IMR-90 (cell line): ENCODE measurements around the gene NPHS1. TPM values are rescaled to one million over a fixed set of nuclear protein-coding genes. Genes with fewer than 3 reads are reported as not detected.

Experiments used
- ATAC-seq: fragments of 200-7000 bp; cut with Tn5 transposase; 2 replicates; pipeline ENCODE4 v1.9.1; 2020; ENCODE audit warnings: low read depth, mild to moderate bottlenecking, moderate library complexity
- BruUV-seq: library from RNA; stranded (reverse); fragments of 400-500 nt; replicated peaks from 2 replicates; lab custom pipeline; 2021; lab: Mats Ljungman, UMichigan
- CTCF ChIA-PET: fragments of 300-600 bp; formaldehyde crosslinking; extraction: SDS; loops from one replicate; lab custom pipeline; 2021; ENCODE audit warnings: antibody characterized with exemption; lab: Yijun Ruan, JAX
- POLR2A ChIA-PET: fragments of 300-600 bp; sonication (Branson Sonifier 250); formaldehyde crosslinking; loops from one replicate; lab custom pipeline; 2022; ENCODE audit warnings: antibody characterized with exemption; ENCODE audit not compliant: unreplicated experiment; lab: Charles Lee
- DNase-seq: peaks from one replicate; pipeline ENCODE4 v3.0.0; 2013
- H2AFZ ChIP-seq: replicated peaks from 2 replicates; pipeline ENCODE3; 2013; ENCODE audit warnings: low read length, mild to moderate bottlenecking; ENCODE audit not compliant: poor library complexity
- H2AK5ac ChIP-seq: 2 replicates; pipeline ENCODE4 v1.6.1; 2013; ENCODE audit warnings: low read depth, low read length, inconsistent platforms
- H2AK9ac ChIP-seq: replicated peaks from 2 replicates; pipeline ENCODE3; 2013; ENCODE audit warnings: mild to moderate bottlenecking, low read depth, low read length, moderate library complexity; ENCODE audit not compliant: poor library complexity
- H2BK120ac ChIP-seq: 2 replicates; pipeline ENCODE4 v1.6.1; 2013; ENCODE audit warnings: low read depth, low read length, inconsistent platforms
- H2BK15ac ChIP-seq: 3 replicates; pipeline ENCODE4 v1.6.1; 2013; ENCODE audit warnings: low read depth, low read length, inconsistent platforms
- H2BK20ac ChIP-seq: 2 replicates; pipeline ENCODE4 v1.6.1; 2013; ENCODE audit warnings: low read depth, mild to moderate bottlenecking, inconsistent platforms, low read length, moderate library complexity
- H2BK5ac ChIP-seq: 2 replicates; pipeline ENCODE4 v1.6.1; 2013; ENCODE audit warnings: mild to moderate bottlenecking, low read depth, low read length, inconsistent platforms; ENCODE audit not compliant: poor library complexity, severe bottlenecking
- H3K14ac ChIP-seq: replicated peaks from 2 replicates; pipeline ENCODE4 v1.6.1; 2013; ENCODE audit warnings: low read depth, low read length, inconsistent platforms
- H3K18ac ChIP-seq: 2 replicates; pipeline ENCODE4 v1.6.1; 2013; ENCODE audit warnings: low read depth, low read length, control low read depth
- H3K23ac ChIP-seq: 2 replicates; pipeline ENCODE4 v1.6.1; 2013; ENCODE audit warnings: low read depth, low read length, inconsistent platforms
- H3K27ac ChIP-seq: 2 replicates; pipeline ENCODE4 v1.5.1; 2013; ENCODE audit warnings: mild to moderate bottlenecking, control low read depth, low read length; ENCODE audit not compliant: insufficient read depth
- H3K27me3 ChIP-seq: 2 replicates; pipeline ENCODE4 v1.6.1; 2013; ENCODE audit warnings: low read length; ENCODE audit not compliant: control insufficient read depth, insufficient read depth
- H3K36me3 ChIP-seq: 2 replicates; pipeline ENCODE4 v1.6.1; 2013; ENCODE audit warnings: low read length, mixed read lengths; ENCODE audit not compliant: control insufficient read depth, insufficient read depth
- H3K4ac ChIP-seq: 2 replicates; pipeline ENCODE4 v1.6.1; 2013; ENCODE audit warnings: low read depth, low read length, inconsistent platforms
- H3K4me1 ChIP-seq: 2 replicates; pipeline ENCODE4 v1.6.1; 2013; ENCODE audit warnings: low read length, mixed read lengths; ENCODE audit not compliant: control insufficient read depth, insufficient read depth
- H3K4me2 ChIP-seq: 2 replicates; pipeline ENCODE4 v1.6.1; 2013; ENCODE audit warnings: low read depth, mild to moderate bottlenecking, control low read depth, low read length, moderate library complexity
- H3K4me3 ChIP-seq: 2 replicates; pipeline ENCODE4 v1.5.1; 2013; ENCODE audit warnings: low read depth, mild to moderate bottlenecking, control low read depth, low read length, moderate library complexity; ENCODE audit not compliant: insufficient read depth
- H3K56ac ChIP-seq: 2 replicates; pipeline ENCODE4 v1.6.1; 2013; ENCODE audit warnings: low read length, inconsistent platforms; ENCODE audit not compliant: insufficient read depth; ENCODE audit errors: extremely low read depth
- H3K79me1 ChIP-seq, 2 experiments: 2 replicates each; pipeline ENCODE4 v1.6.1; 2013; ENCODE audit warnings: low read length in 2 of 2, inconsistent platforms in 1 of 2, low read depth in 1 of 2
- H3K9ac ChIP-seq: 2 replicates; pipeline ENCODE4 v1.6.1; 2013; ENCODE audit warnings: low read depth, low read length, control low read depth
- H3K9me1 ChIP-seq: 2 replicates; pipeline ENCODE4 v1.6.1; 2013; ENCODE audit warnings: low read length, inconsistent platforms; ENCODE audit not compliant: insufficient read depth
- H3K9me3 ChIP-seq: 2 replicates; pipeline ENCODE4 v1.6.1; 2013; ENCODE audit warnings: low read length; ENCODE audit not compliant: control insufficient read depth, insufficient read depth
- H4K20me1 ChIP-seq: 2 replicates; pipeline ENCODE4 v1.6.1; 2013; ENCODE audit warnings: low read length, inconsistent platforms; ENCODE audit not compliant: insufficient read depth
- H4K5ac ChIP-seq: 2 replicates; pipeline ENCODE4 v1.6.1; 2013; ENCODE audit warnings: mild to moderate bottlenecking, low read depth, low read length, control low read depth
- H4K8ac ChIP-seq, 2 experiments: 2 replicates each; pipeline ENCODE4 v1.6.1; 2013; ENCODE audit warnings: low read depth in 2 of 2, low read length in 2 of 2, control low read depth in 1 of 2, inconsistent platforms in 1 of 2
- H4K91ac ChIP-seq: 2 replicates; pipeline ENCODE4 v1.6.1; 2013; ENCODE audit warnings: low read depth, low read length, inconsistent platforms; ENCODE audit not compliant: insufficient read depth
- CEBPB ChIP-seq: IDR thresholded peaks from 2 replicates; pipeline ENCODE4 v1.6.1; 2012; ENCODE audit warnings: low read depth, low read length, improper control_type of control experiment
- CHD1 ChIP-seq: IDR thresholded peaks from 2 replicates; pipeline ENCODE4 v1.6.1; 2012; ENCODE audit warnings: low read depth, low read length, improper control_type of control experiment
- CTCF ChIP-seq: conservative IDR thresholded peaks from 2 replicates; pipeline ENCODE4 v1.5.1; 2012; ENCODE audit warnings: mild to moderate bottlenecking, low read depth, low read length, improper control_type of control experiment
- ELK1 ChIP-seq: fragments of 150-350 bp; IDR thresholded peaks from 2 replicates; pipeline ENCODE4 v1.6.1; 2016; ENCODE audit warnings: low read depth, mild to moderate bottlenecking, low read length, moderate library complexity, borderline replicate concordance
- FOS ChIP-seq: fragments of 150-350 bp; IDR thresholded peaks from 2 replicates; pipeline ENCODE4 v1.6.1; 2016; ENCODE audit warnings: low read depth, low read length
- MAFK ChIP-seq: IDR thresholded peaks from 2 replicates; pipeline ENCODE4 v1.6.1; 2012; ENCODE audit warnings: low read depth, low read length, improper control_type of control experiment
- MAZ ChIP-seq: IDR thresholded peaks from 2 replicates; pipeline ENCODE4 v1.6.1; 2012; ENCODE audit warnings: low read depth, mild to moderate bottlenecking, low read length, improper control_type of control experiment, moderate library complexity, borderline replicate concordance
- MXI1 ChIP-seq: IDR thresholded peaks from 2 replicates; pipeline ENCODE4 v1.6.1; 2012; ENCODE audit warnings: low read depth, mild to moderate bottlenecking, low read length, moderate library complexity, borderline replicate concordance
- NFE2L2 ChIP-seq: fragments of 150-350 bp; IDR thresholded peaks from 2 replicates; pipeline ENCODE4 v1.6.1; 2016; ENCODE audit warnings: low read depth, mild to moderate bottlenecking, low read length
- POLR2A ChIP-seq: IDR thresholded peaks from 2 replicates; pipeline ENCODE4 v1.6.1; 2012; ENCODE audit warnings: mild to moderate bottlenecking, low read depth, low read length
- RAD21 ChIP-seq: IDR thresholded peaks from 2 replicates; pipeline ENCODE4 v1.6.1; 2012; ENCODE audit warnings: low read length, improper control_type of control experiment
- RCOR1 ChIP-seq: IDR thresholded peaks from 2 replicates; pipeline ENCODE4 v1.6.1; 2012; ENCODE audit warnings: mild to moderate bottlenecking, low read length, improper control_type of control experiment; ENCODE audit not compliant: insufficient replicate concordance
- RFX5 ChIP-seq: IDR thresholded peaks from 2 replicates; pipeline ENCODE4 v1.8.0; 2012; ENCODE audit warnings: low read depth, mild to moderate bottlenecking, low read length, moderate library complexity
- SMC3 ChIP-seq: fragments of 150-350 bp; IDR thresholded peaks from 2 replicates; pipeline ENCODE4 v1.6.1; 2016; ENCODE audit warnings: low read depth, mild to moderate bottlenecking, antibody characterized with exemption, low read length, moderate library complexity
- USF2 ChIP-seq: fragments of 150-350 bp; IDR thresholded peaks from 2 replicates; pipeline ENCODE4 v1.6.1; 2017; ENCODE audit warnings: mild to moderate bottlenecking, antibody characterized with exemption, low read length, low read depth
- WGBS, 2 experiments: methylation state at CpG; one replicate each; pipeline versions ENCODE4 v1.1.5 to v1.1.7; 2013; ENCODE audit warnings: missing lambda C conversion rate in 2 of 2; ENCODE audit not compliant: insufficient read length in 1 of 2; ENCODE audit errors: extremely low coverage in 2 of 2; 5-methylcytosine and 5-hydroxymethylcytosine counted together
- dilution Hi-C: fragments of 300-500 bp; cut with HindIII; formaldehyde crosslinking; loops from one replicate; pipeline ENCODE4 v1.14.3; 2018; ENCODE audit warnings: low sequenced_read_pairs; ENCODE audit not compliant: unreplicated experiment
- in situ Hi-C: fragments of 300-500 bp; cut with MboI; formaldehyde crosslinking; loops from 3 replicates; pipeline ENCODE4 v1.14.3; 2019; ENCODE audit warnings: low sequenced_read_pairs, inconsistent platforms, mixed read lengths
- intact Hi-C: fragments of 100-400 bp; cut with micrococcal nuclease; formaldehyde crosslinking; loops from 2 replicates; pipeline ENCODE4 v1.10.0; 2022
- polyA plus RNA-seq, 3 experiments: library from polyadenylated mRNA; depleted of rRNA; stranded (reverse); fragments of >200 nt; gene quantifications; 2 replicates each; pipeline ENCODE4 v1.2.3, GENCODE V29; 2012; ENCODE audit warnings: low replicate concordance in 1 of 3
- total RNA-seq: library from RNA; depleted of rRNA; stranded (reverse); fragments of >200 nt; gene quantifications from 2 replicates; pipeline ENCODE4 v1.2.3, GENCODE V29; 2012

Gene NPHS1
- total and polyA plus RNA-seq, 2 of the 4 experiments (the other 2 are of a cell fraction), result not detected

- Histone ChIP-seq H2AK9ac (no peak overlapping the region), H2AFZ (no peak overlapping the region), H3K9me3 (no peaks in the 10 kb centered on the region), H2BK120ac (no peak overlapping the region), H3K14ac (no peak overlapping the region), H3K23ac (no peak overlapping the region), H2AK5ac (no peak overlapping the region), H3K56ac (no peak overlapping the region), H3K36me3 (no peaks in the 10 kb centered on the region), H4K20me1 (no peaks in the 10 kb centered on the region), H3K27me3 (peaks cover 30% of the 10 kb centered on the region), H3K4ac (no peak overlapping the region), H2BK5ac (no peak overlapping the region), H2BK15ac (no peak overlapping the region), H3K79me1 (no peaks in the 10 kb centered on the region), H3K4me3 (no peak overlapping the region), H4K8ac (no peak overlapping the region), H4K5ac (no peak overlapping the region), H4K91ac (no peak overlapping the region), H3K9ac (no peak overlapping the region), H3K4me1 (no peaks in the 10 kb centered on the region), H3K27ac (no peak overlapping the region), H3K9me1 (no peaks in the 10 kb centered on the region), H3K4me2 (no peak overlapping the region), H3K18ac (no peak overlapping the region), H2BK20ac (no peak overlapping the region)
- ChIA-PET CTCF (interaction anchor here (1.1 kb wide), 1 partner anchor 8 kb away, joined by 3 read pairs; no protein-coding TSS in a partner anchor), POLR2A (no interaction called here)
- WGBS, 2 experiments, result 15% methylated on average over 30 of the region's 39 CpGs; no CpG with 5 or more reads in 1 of the 2 experiments
- DNase-seq (no peak), ATAC-seq (no peak)
- no TSS peak for BruUV-seq
- in situ Hi-C loops, result no loop called here
- intact Hi-C loops, result no loop called here
- dilution Hi-C loops, result no loop called here
- TF ChIP-seq FOS (no peak), NFE2L2 (no peak), CEBPB (no peak), MAFK (no peak), CTCF (no peak), SMC3 (no peak), RFX5 (no peak), MXI1 (no peak), MAZ (no peak), RCOR1 (no peak), POLR2A (no peak), USF2 (no peak), ELK1 (no peak), CHD1 (no peak), RAD21 (no peak)
These were observed 55.4 kb downstream of the NPHS1 start for GRCh38 chr19:35796645-35797542.
